22Rv1 (cell line): Measurements from ENCODE around the gene DVL2.
A peak's percentile ranks its signal among the peaks of the same experiment; 100 is the strongest.

Source experiments
- H3K27ac ChIP-seq: fragments of 450-650 bp; 2 replicates; pipeline ENCODE4 v1.5.1; 2017
- CTCF ChIP-seq: fragments of 450-650 bp; IDR thresholded peaks from 2 replicates; pipeline ENCODE4 v1.5.1; 2017; ENCODE audit warnings: mild to moderate bottlenecking
- ZFX ChIP-seq: fragments of 450-650 bp; IDR thresholded peaks from 2 replicates; pipeline ENCODE4 v1.6.1; 2017; ENCODE audit warnings: antibody characterized with exemption, borderline replicate concordance

DVL2 gene

GRCh38 chr17:7224661-7225111 is 9.6 kb downstream of the DVL2 start:
- peak overlapping the region; percentile 98 for H3K27ac ChIP-seq
- TF ChIP-seq CTCF = no peak
- no peak for TF ChIP-seq ZFX

- TF ChIP-seq CTCF = no peak
- TF ChIP-seq ZFX = no peak
- H3K27ac ChIP-seq = peak overlapping the region; percentile 98
Observed at GRCh38 chr17:7224110-7224509, 10.2 kb downstream of the DVL2 start.

DNA sequence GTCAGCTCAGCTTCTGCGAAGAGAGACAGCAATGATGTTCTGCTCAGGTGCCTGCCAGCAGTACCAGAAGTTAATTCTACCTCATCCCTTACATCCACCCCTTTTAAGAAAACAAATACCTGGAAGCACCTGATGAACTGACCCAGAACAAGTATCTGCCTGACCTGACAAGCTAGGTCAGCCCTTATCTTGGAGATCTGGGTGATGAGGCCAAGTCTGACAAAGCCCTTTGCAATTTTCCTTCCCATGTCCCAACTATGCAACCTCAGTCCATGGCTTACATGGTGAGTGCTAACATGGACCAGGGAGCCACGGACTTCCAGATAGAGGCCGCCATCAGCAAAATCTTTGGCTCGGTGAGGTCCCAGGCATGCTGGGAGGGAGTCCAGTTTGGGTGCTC is 10.9 kb downstream of the DVL2 start:
- H3K27ac ChIP-seq = peak overlapping the region; percentile 98

DNA sequence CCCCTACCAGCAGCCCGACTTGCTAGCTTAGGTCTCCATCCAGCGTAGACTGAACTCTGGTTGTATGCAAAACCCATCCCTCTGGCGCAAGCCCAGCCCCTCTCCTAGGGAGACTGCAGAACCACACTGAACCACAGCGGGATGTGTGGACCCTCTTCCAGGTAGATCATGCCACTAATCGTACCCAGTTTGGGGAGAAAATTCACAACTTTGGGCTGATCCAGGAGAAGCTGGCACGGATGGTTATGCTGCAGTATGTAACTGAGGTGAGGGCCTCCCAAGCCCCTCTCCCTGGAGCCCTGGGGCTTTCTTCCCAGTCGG is 11.4 kb downstream of the DVL2 start:
- no peak for TF ChIP-seq ZFX
- TF ChIP-seq CTCF = no peak
- peak overlapping the region; percentile 98 for H3K27ac ChIP-seq

More for the DNA sequence above, 10.9 kb downstream of the DVL2 start:
- TF ChIP-seq CTCF (no peak), ZFX (no peak)

DNA sequence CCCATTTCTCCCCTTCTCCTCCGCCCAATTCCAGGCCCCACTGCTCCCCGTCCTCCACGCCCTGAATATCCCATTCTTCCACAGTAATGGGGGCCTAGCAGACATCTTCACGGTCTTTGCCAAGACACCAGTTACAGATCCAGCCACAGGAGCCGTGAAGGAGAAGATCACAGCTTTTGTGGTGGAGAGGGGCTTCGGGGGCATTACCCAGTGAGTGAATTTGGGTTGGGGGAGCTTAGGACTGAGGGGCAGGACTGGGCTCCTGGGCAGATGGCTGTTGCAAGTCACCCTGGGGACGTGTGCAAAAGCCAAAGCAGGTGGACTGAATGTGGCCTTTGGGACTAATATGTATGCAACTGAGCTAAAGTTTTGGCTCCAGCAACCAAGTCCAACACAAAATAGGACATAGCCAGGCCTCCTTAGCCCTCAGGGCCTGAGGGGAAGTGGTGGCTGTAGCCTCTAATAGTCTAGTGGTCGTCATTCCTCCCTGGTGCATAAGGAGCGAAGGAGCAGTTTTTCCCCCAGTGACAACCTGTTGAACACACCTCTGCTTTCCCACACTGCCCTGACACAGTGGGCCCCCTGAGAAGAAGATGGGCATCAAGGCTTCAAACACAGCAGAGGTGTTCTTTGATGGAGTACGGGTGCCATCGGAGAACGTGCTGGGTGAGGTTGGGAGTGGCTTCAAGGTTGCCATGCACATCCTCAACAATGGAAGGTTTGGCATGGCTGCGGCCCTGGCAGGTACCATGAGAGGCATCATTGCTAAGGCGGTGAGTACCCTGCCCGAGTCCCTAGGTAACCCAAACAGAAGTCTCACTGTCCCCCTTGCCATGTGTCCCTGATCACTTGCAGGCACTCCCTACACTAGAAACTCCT is 12.0 kb downstream of the DVL2 start:
- no peak for TF ChIP-seq ZFX
- TF ChIP-seq CTCF = no peak
- peak overlapping the region; percentile 98 for H3K27ac ChIP-seq

- TF ChIP-seq ZFX = no peak
- no peak for TF ChIP-seq CTCF
- peak overlapping the region; percentile 98 for H3K27ac ChIP-seq
Observed at GRCh38 chr17:7221278-7222092, 12.8 kb downstream of the DVL2 start.
